NOMO-1 treated with DMSO at 0.1 percent for 48 hours (cell line): ENCODE measurements around the gene CSGALNACT2.

Experiments
- DNase-seq: peaks from one replicate; lab custom pipeline; 2025; ENCODE audit not compliant: unreplicated experiment; lab: John Stamatoyannopoulos, UW

The CSGALNACT2 gene

DNA sequence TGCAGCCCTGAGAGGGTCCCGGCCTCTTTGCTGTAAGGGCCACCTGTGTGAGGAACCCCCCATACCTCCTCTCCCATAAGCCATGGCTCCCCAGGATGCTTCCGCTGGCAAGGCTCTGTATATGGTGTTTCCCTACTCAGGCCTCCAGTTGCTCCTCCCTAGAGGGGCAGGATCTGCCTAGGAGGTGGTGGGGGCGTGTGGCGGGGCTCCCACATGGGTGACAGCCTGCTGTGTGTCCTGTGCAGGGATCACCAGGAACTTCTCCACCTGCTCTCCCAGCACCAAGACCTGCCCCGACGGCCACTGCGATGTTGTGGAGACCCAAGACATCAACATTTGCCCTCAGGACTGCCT lies 25.7 kb upstream of the CSGALNACT2 start:
- no peak for DNase-seq

- DNase-seq = no peak
These were observed 24.8 kb upstream of the CSGALNACT2 start for GRCh38 chr10:43113201-43114087.

GRCh38 chr10:43114088-43114742 lies 24.0 kb upstream of the CSGALNACT2 start:
- no peak for DNase-seq

- DNase-seq = no peak
These were observed 23.3 kb upstream of the CSGALNACT2 start for GRCh38 chr10:43114743-43115611.

- no peak for DNase-seq
These were observed 22.2 kb upstream of the CSGALNACT2 start for GRCh38 chr10:43115881-43116595.

GRCh38 chr10:43116596-43116995 lies 21.6 kb upstream of the CSGALNACT2 start:
- DNase-seq = no peak

- DNase-seq = no peak
These were observed 21.0 kb upstream of the CSGALNACT2 start for GRCh38 chr10:43117031-43117776.

GRCh38 chr10:43117777-43118583 lies 20.3 kb upstream of the CSGALNACT2 start:
- no peak for DNase-seq

DNA sequence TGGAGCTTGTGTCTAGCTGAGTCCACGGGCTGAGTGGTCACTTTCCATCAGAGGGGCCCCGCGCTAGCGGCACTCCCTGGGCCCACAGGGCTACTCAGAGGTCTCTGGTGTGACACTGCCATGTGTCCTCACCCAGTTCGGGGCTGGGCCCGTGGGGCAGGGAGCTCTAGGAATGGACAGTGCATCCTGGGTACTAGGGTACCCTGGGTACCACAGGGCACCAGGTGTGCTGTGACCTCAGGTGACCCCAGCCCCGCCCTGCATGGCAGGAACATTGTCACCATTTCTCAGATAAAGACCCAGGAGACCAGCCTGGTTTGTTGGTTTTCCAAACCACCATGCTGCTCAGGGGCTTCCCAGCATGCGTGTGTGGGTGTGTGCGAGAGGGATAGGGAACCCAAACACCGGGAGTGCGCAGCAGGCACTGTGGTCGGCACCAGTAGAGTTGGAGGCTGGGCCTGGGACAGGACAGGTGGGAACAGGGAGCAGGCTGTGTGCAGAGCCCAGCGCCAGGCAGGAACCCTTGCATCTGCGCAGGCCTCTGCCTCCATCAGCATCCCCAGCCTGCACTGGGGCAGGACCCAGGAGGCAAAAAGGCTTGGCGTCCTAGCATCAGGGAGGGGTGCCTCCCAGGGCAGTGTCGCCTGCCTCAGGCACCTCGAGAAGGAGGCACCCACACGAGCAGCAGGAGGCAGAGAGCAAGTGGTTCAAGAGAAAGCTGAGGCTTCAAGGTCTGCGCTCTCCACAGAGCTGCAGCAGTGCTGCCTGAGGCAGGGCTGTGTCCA lies 19.4 kb upstream of the CSGALNACT2 start:
- DNase-seq = no peak

GRCh38 chr10:43119416-43120115 lies 18.7 kb upstream of the CSGALNACT2 start:
- no peak for DNase-seq

- no peak for DNase-seq
These were observed 17.9 kb upstream of the CSGALNACT2 start for GRCh38 chr10:43120116-43120928.

DNA sequence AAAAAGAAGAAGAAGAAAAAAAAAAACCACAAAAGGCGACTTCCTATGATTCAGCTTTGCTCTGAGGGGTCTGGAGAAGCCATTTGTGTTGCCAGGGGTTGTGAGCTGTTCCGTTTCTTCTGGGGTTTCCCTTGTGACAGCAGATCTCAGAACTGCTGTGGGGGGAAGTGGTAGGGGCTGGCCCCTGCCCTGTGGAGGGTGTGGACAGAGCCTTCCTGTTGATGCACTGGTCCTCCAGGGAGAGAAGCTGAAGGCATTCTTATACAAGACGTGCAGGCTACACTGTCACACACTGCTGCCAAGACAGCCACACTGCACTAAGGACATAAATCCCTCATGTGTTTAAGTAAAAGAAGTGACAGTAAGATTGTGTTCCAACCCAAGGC lies 17.3 kb upstream of the CSGALNACT2 start:
- DNase-seq = peak; percentile 93

- no peak for DNase-seq
These were observed 16.8 kb upstream of the CSGALNACT2 start for GRCh38 chr10:43121444-43121843.

DNA sequence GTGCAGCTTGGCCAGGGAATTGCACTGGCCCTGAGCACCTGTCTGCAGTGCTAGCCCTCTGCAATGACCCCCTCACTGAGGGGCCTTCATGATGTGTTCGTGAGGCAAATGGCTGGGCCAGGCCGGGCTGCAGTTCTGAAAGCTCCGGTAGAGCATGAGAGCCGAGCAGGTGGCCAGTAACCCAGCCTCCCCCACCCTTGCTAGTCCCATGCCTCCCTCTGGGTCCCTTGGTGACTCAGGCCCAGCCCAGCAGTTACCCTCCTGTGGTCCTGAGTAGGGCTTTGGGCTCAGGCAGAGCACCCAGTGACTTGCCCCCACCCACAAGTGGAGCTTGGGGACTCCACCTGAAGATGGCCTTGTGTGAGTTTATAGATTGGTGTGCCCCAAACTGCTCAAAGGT lies 16.1 kb upstream of the CSGALNACT2 start:
- DNase-seq = no peak

GRCh38 chr10:43122826-43123225 lies 15.4 kb upstream of the CSGALNACT2 start:
- no peak for DNase-seq

- no peak for DNase-seq
These were observed 14.7 kb upstream of the CSGALNACT2 start for GRCh38 chr10:43123361-43124093.
